ENCODE results near the gene EML4.

EML4 gene

DNA sequence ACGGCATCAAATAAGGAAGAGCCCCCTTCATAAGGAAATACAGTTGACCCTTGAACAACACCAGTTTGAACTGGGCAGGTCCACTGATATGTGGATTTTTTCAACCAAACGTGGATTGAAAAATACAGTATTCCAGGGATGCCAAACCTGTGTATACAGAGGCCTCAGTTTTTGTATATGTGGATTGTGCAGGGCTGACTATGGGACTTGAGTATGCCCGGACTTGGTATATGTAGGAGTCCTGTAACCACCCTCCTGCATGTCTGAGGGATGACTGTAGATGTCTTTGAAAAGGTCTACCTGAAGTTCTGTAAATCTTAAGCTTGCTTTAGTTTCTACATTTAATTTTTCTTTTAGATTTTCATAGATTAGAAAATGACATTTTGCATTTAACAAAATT lies 50.0 kb downstream of the EML4 start:
- H3K36me3 ChIP-seq (ENCODE audit: control insufficient read depth, insufficient read depth, low read length): no peaks in the 10 kb centered on the region
- no peak overlapping the region for H3K4me3 ChIP-seq (ENCODE audit: low read depth, low read length)
- TF ChIP-seq, protein P1, sequence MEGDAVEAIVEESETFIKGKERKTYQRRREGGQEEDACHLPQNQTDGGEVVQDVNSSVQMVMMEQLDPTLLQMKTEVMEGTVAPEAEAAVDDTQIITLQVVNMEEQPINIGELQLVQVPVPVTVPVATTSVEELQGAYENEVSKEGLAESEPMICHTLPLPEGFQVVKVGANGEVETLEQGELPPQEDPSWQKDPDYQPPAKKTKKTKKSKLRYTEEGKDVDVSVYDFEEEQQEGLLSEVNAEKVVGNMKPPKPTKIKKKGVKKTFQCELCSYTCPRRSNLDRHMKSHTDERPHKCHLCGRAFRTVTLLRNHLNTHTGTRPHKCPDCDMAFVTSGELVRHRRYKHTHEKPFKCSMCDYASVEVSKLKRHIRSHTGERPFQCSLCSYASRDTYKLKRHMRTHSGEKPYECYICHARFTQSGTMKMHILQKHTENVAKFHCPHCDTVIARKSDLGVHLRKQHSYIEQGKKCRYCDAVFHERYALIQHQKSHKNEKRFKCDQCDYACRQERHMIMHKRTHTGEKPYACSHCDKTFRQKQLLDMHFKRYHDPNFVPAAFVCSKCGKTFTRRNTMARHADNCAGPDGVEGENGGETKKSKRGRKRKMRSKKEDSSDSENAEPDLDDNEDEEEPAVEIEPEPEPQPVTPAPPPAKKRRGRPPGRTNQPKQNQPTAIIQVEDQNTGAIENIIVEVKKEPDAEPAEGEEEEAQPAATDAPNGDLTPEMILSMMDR (IDR thresholded peaks at IDR 0.05): no peak
- peaks cover 15% of the 10 kb centered on the region for H3K4me1 ChIP-seq
- no peak overlapping the region for H3K4me2 ChIP-seq (ENCODE audit: low read length)
- H3K27ac ChIP-seq: no peak overlapping the region
- H2AFZ ChIP-seq: no peak overlapping the region
- H3K9me3 ChIP-seq (ENCODE audit: control insufficient read depth, low read length): no peaks in the 10 kb centered on the region
- no peaks in the 10 kb centered on the region for H3K27me3 ChIP-seq (ENCODE audit: control insufficient read depth, insufficient read depth, low read length)
- H3K79me2 ChIP-seq: peaks cover 44% of the 10 kb centered on the region
- H3K9ac ChIP-seq: no peak overlapping the region

DNA sequence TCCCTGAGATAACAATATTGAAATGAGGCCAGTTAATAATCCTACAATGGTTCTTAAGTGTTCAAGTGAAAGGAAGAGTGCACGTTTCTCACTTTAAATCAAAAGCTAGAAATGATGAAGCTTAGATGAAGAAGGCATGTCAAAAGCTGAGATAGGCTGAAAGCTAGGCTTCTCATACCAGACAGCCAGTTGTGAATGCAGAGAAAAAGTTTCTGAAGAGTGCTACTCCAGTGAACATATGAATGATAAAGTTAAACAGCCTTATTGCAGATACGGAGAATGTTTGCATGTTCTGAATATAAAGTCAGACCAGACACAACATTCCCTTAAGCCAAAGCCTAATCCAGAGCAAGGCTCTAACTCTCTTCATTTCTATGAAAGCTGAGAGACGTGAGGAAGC lies 51.4 kb downstream of the EML4 start:
- TF ChIP-seq, protein P1 (IDR thresholded peaks at IDR 0.05): no peak
- no peak overlapping the region for H3K27ac ChIP-seq
- H3K4me1 ChIP-seq: peaks cover 18% of the 10 kb centered on the region

DNA sequence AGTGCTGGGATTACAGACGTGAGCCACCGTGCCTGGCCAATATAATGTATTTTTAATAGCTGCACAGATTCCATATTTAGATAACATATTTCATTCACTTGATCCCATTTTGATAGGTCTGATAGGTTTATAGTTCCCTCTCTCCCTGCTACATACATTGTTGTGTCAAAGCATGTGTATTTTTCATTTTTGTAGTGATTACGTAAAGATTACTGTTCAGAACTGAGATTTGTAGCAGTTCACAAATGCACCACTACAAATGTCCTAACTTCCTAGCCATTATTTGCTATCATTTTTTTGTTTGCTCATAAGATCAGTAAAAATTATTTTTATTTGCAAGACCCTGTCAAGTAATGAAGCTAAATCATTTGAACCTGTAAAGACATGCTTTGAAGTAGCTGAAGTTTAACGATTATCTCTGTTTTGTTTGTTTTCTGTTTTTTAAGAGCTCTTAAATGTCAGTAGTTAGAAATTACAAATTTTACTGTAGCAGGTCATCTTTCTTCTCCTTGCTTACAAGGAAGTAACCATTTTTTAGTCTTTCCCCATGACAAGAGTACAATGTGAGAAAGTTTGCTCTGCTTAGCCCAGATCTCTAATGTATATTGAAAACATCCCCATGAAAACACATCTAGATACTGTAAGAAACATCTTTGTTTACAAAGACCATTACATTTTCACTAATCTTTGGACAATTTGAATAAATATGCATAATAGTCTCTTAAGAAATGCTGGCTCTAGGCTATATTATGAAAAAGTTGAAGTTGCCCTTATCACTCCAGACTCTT lies 54.1 kb downstream of the EML4 start:
- Histone ChIP-seq H3K4me3 (ENCODE audit: low read depth, low read length) (no peak overlapping the region), H3K27ac (no peak overlapping the region), H3K9me3 (ENCODE audit: control insufficient read depth, low read length) (no peaks in the 10 kb centered on the region), H2AFZ (no peak overlapping the region), H3K4me2 (ENCODE audit: low read length) (no peak overlapping the region), H3K27me3 (ENCODE audit: control insufficient read depth, insufficient read depth, low read length) (no peaks in the 10 kb centered on the region), H3K9ac (no peak overlapping the region), H3K4me1 (peaks cover 11% of the 10 kb centered on the region), H3K36me3 (ENCODE audit: control insufficient read depth, insufficient read depth, low read length) (no peaks in the 10 kb centered on the region), H3K79me2 (peaks cover 36% of the 10 kb centered on the region)
- TF ChIP-seq, protein P1 (IDR thresholded peaks at IDR 0.05): no peak

More for the DNA sequence above, 51.4 kb downstream of the EML4 start:
- H3K9ac ChIP-seq: no peak overlapping the region
- no peak overlapping the region for H3K4me2 ChIP-seq (ENCODE audit: low read length)
- no peaks in the 10 kb centered on the region for H3K36me3 ChIP-seq (ENCODE audit: control insufficient read depth, insufficient read depth, low read length)
- H3K9me3 ChIP-seq (ENCODE audit: control insufficient read depth, low read length): no peaks in the 10 kb centered on the region
- H3K27me3 ChIP-seq (ENCODE audit: control insufficient read depth, insufficient read depth, low read length): no peaks in the 10 kb centered on the region
- no peak overlapping the region for H2AFZ ChIP-seq
- no peak overlapping the region for H3K4me3 ChIP-seq (ENCODE audit: low read depth, low read length)
- H3K79me2 ChIP-seq: peaks cover 44% of the 10 kb centered on the region

DNA sequence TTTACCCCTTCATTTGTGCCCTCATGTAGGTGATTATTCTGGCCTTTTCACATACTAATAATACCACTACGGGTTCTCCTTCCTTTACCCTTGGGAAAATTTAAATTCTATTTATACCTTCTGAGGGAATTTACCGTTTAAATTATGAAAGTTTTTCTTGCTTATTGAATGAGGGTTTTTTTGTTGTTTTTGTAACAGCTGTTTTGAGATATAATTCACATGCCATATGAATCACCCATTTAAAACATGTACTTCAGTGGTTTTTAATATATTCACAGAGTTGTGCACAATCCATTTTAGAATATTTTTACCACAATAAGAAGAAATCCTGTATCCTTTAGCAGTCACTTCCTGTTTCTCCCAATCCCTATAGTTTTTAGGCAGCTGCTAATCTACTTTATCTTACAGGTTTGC lies 54.7 kb downstream of the EML4 start:
- Histone ChIP-seq H3K27ac (no peak overlapping the region), H3K4me2 (ENCODE audit: low read length) (no peak overlapping the region), H3K36me3 (ENCODE audit: control insufficient read depth, insufficient read depth, low read length) (no peaks in the 10 kb centered on the region), H3K4me3 (ENCODE audit: low read depth, low read length) (no peak overlapping the region), H3K9ac (no peak overlapping the region), H3K27me3 (ENCODE audit: control insufficient read depth, insufficient read depth, low read length) (no peaks in the 10 kb centered on the region), H3K9me3 (ENCODE audit: control insufficient read depth, low read length) (no peaks in the 10 kb centered on the region), H3K79me2 (peaks cover 33% of the 10 kb centered on the region), H2AFZ (no peak overlapping the region), H3K4me1 (peaks cover 11% of the 10 kb centered on the region)
- TF ChIP-seq, protein P1 (IDR thresholded peaks at IDR 0.05): no peak
